ENCODE measurements around the gene RIMBP2.
"Not testable (repeated sequence)": the region's sequence is repeated elsewhere in the genome, so short reads cannot be mapped to it uniquely, and the experiment has no call there.

RIMBP2 gene

GRCh38 chr12:130658145-130658911 is 57.8 kb downstream of the RIMBP2 start:
- Mint-ChIP-seq H3K9me3 (no peaks in the 10 kb centered on the region), H3K27me3 (peaks cover 6% of the 10 kb centered on the region), H3K36me3 (no peaks in the 10 kb centered on the region), H3K4me3 (no peak overlapping the region), H3K27ac (no peak overlapping the region), H3K4me1 (no peaks in the 10 kb centered on the region)
- ATAC-seq (ENCODE audit: low read depth) (no peak), DNase-seq (ENCODE audit: low spot score in 2 of 2) (no peak)

- ATAC-seq (ENCODE audit: low read depth) (no peak), DNase-seq (ENCODE audit: low spot score in 2 of 2) (no peak)
- H3K27ac Mint-ChIP-seq, result no peak overlapping the region
- H3K9me3 Mint-ChIP-seq, result no peaks in the 10 kb centered on the region
- H3K4me3 Mint-ChIP-seq, result no peak overlapping the region
- H3K27me3 Mint-ChIP-seq, result peaks cover 7% of the 10 kb centered on the region
- no peaks in the 10 kb centered on the region for H3K4me1 Mint-ChIP-seq
- H3K36me3 Mint-ChIP-seq, result no peaks in the 10 kb centered on the region
Observed at GRCh38 chr12:130656411-130656810, 59.7 kb downstream of the RIMBP2 start.

DNA sequence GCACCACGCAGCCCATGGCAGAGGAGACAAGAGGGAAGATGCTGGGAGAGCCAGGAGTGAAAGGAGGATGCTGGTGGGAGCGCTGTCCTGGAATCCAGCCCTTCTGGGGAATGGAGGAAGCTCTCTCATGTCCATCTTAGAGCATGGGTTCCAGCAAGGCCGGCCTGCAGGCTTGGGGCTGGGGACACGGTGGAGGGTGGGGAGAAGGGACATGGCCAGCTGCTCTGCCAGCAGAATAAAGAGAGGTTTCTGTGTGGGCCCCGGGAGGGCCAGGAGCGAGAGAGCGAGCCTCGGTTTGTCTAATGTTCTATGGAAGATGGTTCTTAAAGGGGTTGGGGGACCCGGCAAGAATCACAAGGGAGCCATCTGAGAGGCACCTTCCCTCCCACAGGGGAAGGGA is 60.2 kb downstream of the RIMBP2 start:
- no peak overlapping the region for H3K4me3 Mint-ChIP-seq
- no peak overlapping the region for H3K27ac Mint-ChIP-seq
- DNase-seq (ENCODE audit: low spot score in 2 of 2), result no peak
- no peaks in the 10 kb centered on the region for H3K9me3 Mint-ChIP-seq
- H3K27me3 Mint-ChIP-seq, result peaks cover 7% of the 10 kb centered on the region
- no peak for ATAC-seq (ENCODE audit: low read depth)
- H3K36me3 Mint-ChIP-seq, result no peaks in the 10 kb centered on the region
- H3K4me1 Mint-ChIP-seq, result no peaks in the 10 kb centered on the region

DNA sequence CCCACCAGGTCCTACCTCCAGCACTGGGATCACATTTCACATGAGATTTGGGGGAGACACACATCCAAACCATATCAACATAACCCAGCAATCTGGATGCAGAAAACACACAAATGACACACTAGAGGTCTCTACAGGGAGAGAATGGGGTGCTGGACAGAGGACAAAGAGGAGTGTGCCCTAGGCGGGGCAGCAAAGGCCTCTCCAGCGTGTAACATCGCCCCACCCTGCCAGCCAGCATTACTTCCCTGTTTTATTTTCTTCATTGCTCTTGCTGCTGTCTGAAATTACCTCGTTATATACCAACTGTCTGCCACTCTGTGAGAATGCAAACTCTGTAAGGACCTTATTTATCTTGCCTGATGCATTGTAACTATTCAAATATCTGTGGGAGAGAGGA is 61.1 kb downstream of the RIMBP2 start:
- Mint-ChIP-seq H3K4me1 (no peaks in the 10 kb centered on the region), H3K4me3 (no peak overlapping the region), H3K9me3 (no peaks in the 10 kb centered on the region), H3K27me3 (peaks cover 7% of the 10 kb centered on the region), H3K27ac (no peak overlapping the region), H3K36me3 (no peaks in the 10 kb centered on the region)
- ATAC-seq (ENCODE audit: low read depth) (no peak), DNase-seq (ENCODE audit: low spot score in 2 of 2) (no peak)

GRCh38 chr12:130651188-130651959 is 64.7 kb downstream of the RIMBP2 start:
- Mint-ChIP-seq H3K27me3 (peaks cover 5% of the 10 kb centered on the region), H3K36me3 (peaks cover under 1% of the 10 kb centered on the region), H3K27ac (no peak overlapping the region), H3K4me1 (no peaks in the 10 kb centered on the region), H3K9me3 (no peaks in the 10 kb centered on the region), H3K4me3 (no peak overlapping the region)
- no peak for ATAC-seq (ENCODE audit: low read depth)
- DNase-seq (ENCODE audit: low spot score in 2 of 2), result no peak

DNA sequence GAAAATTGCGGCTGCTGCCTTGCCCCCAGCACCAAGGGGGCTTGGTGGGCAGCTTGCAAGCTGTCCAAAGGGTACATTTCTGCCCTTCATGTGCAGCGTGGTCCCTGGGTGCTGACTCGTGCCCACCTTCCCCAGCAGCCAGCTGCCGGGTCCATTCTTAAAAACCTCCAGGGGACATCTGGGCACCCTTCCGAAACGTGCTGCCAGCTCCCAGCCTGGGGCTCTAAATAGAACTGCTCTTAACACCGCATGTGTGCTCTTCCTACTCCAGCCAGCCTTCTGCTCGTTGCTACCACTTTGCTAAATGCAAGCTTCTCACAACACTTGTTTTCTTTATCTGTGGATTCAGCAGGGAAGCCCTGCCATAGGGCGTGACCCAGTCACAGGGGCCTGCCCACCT is 66.0 kb downstream of the RIMBP2 start:
- no peak overlapping the region for H3K27ac Mint-ChIP-seq
- no peak for DNase-seq (ENCODE audit: low spot score in 2 of 2)
- H3K4me1 Mint-ChIP-seq, result no peaks in the 10 kb centered on the region
- no peaks in the 10 kb centered on the region for H3K9me3 Mint-ChIP-seq
- no peak overlapping the region for H3K4me3 Mint-ChIP-seq
- no peak for ATAC-seq (ENCODE audit: low read depth)
- peaks cover 2% of the 10 kb centered on the region for H3K36me3 Mint-ChIP-seq
- H3K27me3 Mint-ChIP-seq, result peaks cover 2% of the 10 kb centered on the region

DNA sequence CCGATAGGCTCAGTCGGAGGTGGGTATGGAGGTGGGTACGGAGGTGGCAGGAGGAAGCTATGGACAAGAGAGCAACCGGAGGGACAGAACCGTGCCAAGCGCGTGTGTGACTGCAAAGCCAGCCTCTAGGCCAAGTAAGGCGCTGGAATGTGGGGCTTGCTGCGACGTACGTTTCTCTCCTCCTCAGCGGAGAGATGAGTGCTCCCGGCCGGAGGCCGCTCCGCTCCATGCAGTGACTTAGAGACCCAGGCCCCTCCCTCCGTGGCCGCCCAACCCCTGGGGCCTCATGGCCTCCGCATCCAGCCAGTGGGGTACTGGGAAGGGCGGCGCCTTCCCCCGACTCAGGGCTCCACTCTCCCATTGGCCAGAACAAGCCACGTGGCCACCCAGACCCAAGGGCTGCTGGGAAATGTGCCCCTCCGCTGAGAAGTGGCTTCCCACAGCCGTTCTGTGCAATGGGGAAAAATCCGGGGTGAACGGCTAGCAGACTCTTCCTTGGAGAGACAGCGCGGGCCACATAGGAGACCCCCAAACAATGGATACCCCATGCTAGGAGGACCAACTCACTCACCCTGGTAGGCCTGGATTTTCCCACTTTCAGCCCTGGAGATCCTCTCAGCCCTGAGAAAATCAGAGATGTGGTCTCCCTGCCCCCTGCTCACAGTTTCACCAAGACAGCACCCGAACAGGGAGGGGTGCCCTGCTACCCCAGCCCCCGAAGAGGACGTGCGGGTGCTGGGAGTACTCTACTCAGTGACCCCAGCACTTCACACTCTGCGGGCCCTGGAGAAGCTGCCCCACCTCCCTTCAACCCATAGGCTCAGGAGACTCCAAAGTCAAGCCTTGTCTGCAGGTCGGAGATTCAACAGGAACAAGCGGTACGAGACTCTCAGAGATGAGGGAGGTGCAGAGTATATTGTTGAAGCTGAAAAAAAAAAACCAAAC is 66.7 kb downstream of the RIMBP2 start:
- ATAC-seq (ENCODE audit: low read depth) (no peak), DNase-seq (ENCODE audit: low spot score in 2 of 2) (no peak)
- Mint-ChIP-seq H3K4me3 (no peak overlapping the region), H3K9me3 (no peaks in the 10 kb centered on the region), H3K36me3 (peaks cover 2% of the 10 kb centered on the region), H3K27ac (no peak overlapping the region), H3K27me3 (peaks cover 2% of the 10 kb centered on the region), H3K4me1 (no peaks in the 10 kb centered on the region)

DNA sequence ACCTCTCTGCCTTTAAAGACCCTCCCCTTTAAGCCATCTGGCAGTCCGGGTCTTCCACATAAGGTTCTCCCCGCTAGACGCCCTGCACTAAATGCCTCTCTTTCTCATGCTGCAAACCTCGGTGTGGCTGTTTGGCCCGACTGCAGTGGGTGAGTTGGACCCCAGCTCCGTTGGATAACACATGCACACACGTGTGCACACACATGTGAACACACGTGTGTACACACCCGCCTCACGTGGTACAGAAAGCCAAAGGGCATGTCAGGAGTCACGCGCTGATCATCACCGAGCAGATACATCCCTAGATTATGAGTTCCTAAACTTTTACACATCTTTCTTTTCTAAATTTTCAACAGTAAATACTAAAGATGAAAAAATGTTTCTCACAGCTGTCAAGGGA is 68.3 kb downstream of the RIMBP2 start:
- Mint-ChIP-seq H3K4me1 (no peaks in the 10 kb centered on the region), H3K9me3 (no peaks in the 10 kb centered on the region), H3K27me3 (peaks cover 2% of the 10 kb centered on the region), H3K36me3 (peaks cover 2% of the 10 kb centered on the region), H3K4me3 (no peak overlapping the region), H3K27ac (no peak overlapping the region)
- ATAC-seq (ENCODE audit: low read depth), result no peak
- no peak for DNase-seq (ENCODE audit: low spot score in 2 of 2)

GRCh38 chr12:130646716-130647370 is 69.3 kb downstream of the RIMBP2 start:
- ATAC-seq (ENCODE audit: low read depth) (no peak), DNase-seq (ENCODE audit: low spot score in 2 of 2) (no peak)
- Mint-ChIP-seq H3K4me3 (no peak overlapping the region), H3K4me1 (no peaks in the 10 kb centered on the region), H3K9me3 (no peaks in the 10 kb centered on the region), H3K27me3 (peaks cover under 1% of the 10 kb centered on the region), H3K27ac (no peak overlapping the region), H3K36me3 (peaks cover 2% of the 10 kb centered on the region)

GRCh38 chr12:130646191-130646590 is 69.9 kb downstream of the RIMBP2 start:
- not testable (repeated sequence) for DNase-seq (ENCODE audit: low spot score in 2 of 2); ATAC-seq (ENCODE audit: low read depth); H3K27me3 Mint-ChIP-seq; H3K27ac Mint-ChIP-seq; H3K36me3 Mint-ChIP-seq; H3K4me3 Mint-ChIP-seq; H3K9me3 Mint-ChIP-seq; H3K4me1 Mint-ChIP-seq

DNA sequence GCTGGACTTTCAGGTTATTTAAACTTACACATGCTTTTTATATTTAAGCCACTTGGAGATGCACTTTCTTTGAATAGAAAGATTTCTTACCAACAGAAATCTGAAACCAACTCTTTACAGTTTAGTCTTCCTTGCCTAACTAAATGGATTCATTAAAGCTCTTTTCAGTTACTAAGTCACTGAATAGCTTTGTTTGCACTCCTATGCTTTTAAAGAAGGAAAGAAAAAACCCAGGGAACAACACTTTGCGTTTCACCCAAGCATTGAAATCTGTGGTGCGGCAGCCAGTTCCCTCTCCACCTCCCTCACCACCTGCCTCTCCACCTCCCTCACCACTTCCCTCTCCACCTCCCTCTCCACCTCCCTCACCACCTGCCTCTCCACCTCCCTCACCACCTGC is 70.3 kb downstream of the RIMBP2 start:
- H3K4me1 Mint-ChIP-seq, result no peaks in the 10 kb centered on the region
- H3K27ac Mint-ChIP-seq, result no peak overlapping the region
- H3K9me3 Mint-ChIP-seq, result no peaks in the 10 kb centered on the region
- DNase-seq (ENCODE audit: low spot score in 2 of 2) (no peak), ATAC-seq (ENCODE audit: low read depth) (no peak)
- H3K27me3 Mint-ChIP-seq, result no peaks in the 10 kb centered on the region
- no peak overlapping the region for H3K4me3 Mint-ChIP-seq
- H3K36me3 Mint-ChIP-seq, result peaks cover 2% of the 10 kb centered on the region

DNA sequence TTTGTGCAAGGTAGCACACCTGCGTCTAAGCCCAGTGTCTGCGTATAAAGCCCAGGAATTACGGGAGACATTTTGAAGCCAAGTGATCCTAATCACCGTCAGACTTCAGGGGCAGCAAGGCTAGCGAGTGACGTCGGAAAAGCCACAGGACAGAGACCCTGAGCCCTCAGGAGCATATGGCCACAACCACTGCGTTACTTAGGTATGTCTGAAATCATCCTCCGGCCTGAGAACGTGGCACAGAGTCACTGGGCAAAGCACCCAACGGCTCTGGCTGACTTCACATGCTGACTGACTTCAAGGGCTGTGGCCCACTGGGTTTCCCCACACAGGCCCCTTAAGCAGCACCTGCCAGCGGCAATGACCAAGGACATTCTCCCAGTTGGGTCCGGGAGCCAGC is 71.5 kb downstream of the RIMBP2 start:
- ATAC-seq (ENCODE audit: low read depth) (no peak), DNase-seq (ENCODE audit: low spot score in 2 of 2) (no peak)
- no peaks in the 10 kb centered on the region for H3K4me1 Mint-ChIP-seq
- H3K9me3 Mint-ChIP-seq, result no peaks in the 10 kb centered on the region
- H3K27me3 Mint-ChIP-seq, result no peaks in the 10 kb centered on the region
- peaks cover 2% of the 10 kb centered on the region for H3K36me3 Mint-ChIP-seq
- H3K27ac Mint-ChIP-seq, result no peak overlapping the region
- H3K4me3 Mint-ChIP-seq, result no peak overlapping the region

GRCh38 chr12:130644146-130644545 is 72.0 kb downstream of the RIMBP2 start:
- Mint-ChIP-seq H3K36me3 (peaks cover 2% of the 10 kb centered on the region), H3K9me3 (no peaks in the 10 kb centered on the region), H3K4me3 (no peak overlapping the region), H3K27ac (no peak overlapping the region), H3K4me1 (no peaks in the 10 kb centered on the region), H3K27me3 (no peaks in the 10 kb centered on the region)
- DNase-seq (ENCODE audit: low spot score in 2 of 2) (no peak), ATAC-seq (ENCODE audit: low read depth) (no peak)
